Activated T-helper 9 cell treated with anti-CD3 and anti-CD28 coated beads, Interleukin-2, amount 50 U/mL, for 16 hours (primary cell): ENCODE measurements around the gene TNNC2.
"Not testable (repeated sequence)": the region's sequence is repeated elsewhere in the genome, so short reads cannot be mapped to it uniquely, and the experiment has no call there.

Source experiments
- DNase-seq: peaks from one replicate; pipeline ENCODE4 v3.0.0-alpha.2; 2020; ENCODE audit warnings: low read depth

The TNNC2 gene

GRCh38 chr20:45827030-45827652, at the start of gene TNNC2:
Gene TNNC2 (minus strand): TSS chr20:45827312. CDS start chr20:45827248, 64 bp downstream.
- DNase-seq: no peak

GRCh38 chr20:45874576-45874975, 47.5 kb upstream of the TNNC2 start:
- DNase-seq: no peak

GRCh38 chr20:45874104-45874481, 47.0 kb upstream of the TNNC2 start:
- not testable (repeated sequence) for DNase-seq

GRCh38 chr20:45873409-45874103, 46.4 kb upstream of the TNNC2 start:
- no peak for DNase-seq

- DNase-seq: no peak
Measured at GRCh38 chr20:45872626-45873025, 45.5 kb upstream of the TNNC2 start.

GRCh38 chr20:45867819-45868176, 40.7 kb upstream of the TNNC2 start:
- no peak for DNase-seq

- no peak for DNase-seq
Measured at GRCh38 chr20:45867136-45867818, 40.2 kb upstream of the TNNC2 start.

- DNase-seq: no peak
Measured at GRCh38 chr20:45866454-45866853, 39.3 kb upstream of the TNNC2 start.

GRCh38 chr20:45863543-45864470, 36.7 kb upstream of the TNNC2 start:
- no peak for DNase-seq

- no peak for DNase-seq
Measured at GRCh38 chr20:45861221-45862075, 34.3 kb upstream of the TNNC2 start.

- DNase-seq: no peak
Measured at GRCh38 chr20:45860560-45861220, 33.6 kb upstream of the TNNC2 start.

- no peak for DNase-seq
Measured at GRCh38 chr20:45859916-45860315, 32.8 kb upstream of the TNNC2 start.

- no peak for DNase-seq
Measured at GRCh38 chr20:45857882-45858216, 30.7 kb upstream of the TNNC2 start.

- peak; percentile 80 for DNase-seq
Measured at GRCh38 chr20:45857114-45857881, 30.2 kb upstream of the TNNC2 start, which contains the start of the genes ACOT8 and ZSWIM3. Gene ACOT8 (minus strand): TSS chr20:45857392. CDS start chr20:45857315, 77 bp downstream. Gene ZSWIM3 (plus strand): TSS chr20:45857614. CDS start chr20:45857826, 212 bp downstream.

GRCh38 chr20:45853484-45853883, 26.4 kb upstream of the TNNC2 start:
- no peak for DNase-seq

GRCh38 chr20:45852326-45852725, 25.2 kb upstream of the TNNC2 start:
- DNase-seq: no peak

- no peak for DNase-seq
Measured at GRCh38 chr20:45851501-45851900, 24.4 kb upstream of the TNNC2 start.

- DNase-seq: no peak
Measured at GRCh38 chr20:45850926-45851325, 23.8 kb upstream of the TNNC2 start.

- no peak for DNase-seq
Measured at GRCh38 chr20:45850238-45850637, 23.1 kb upstream of the TNNC2 start.
